Neural cell (in vitro differentiated cells): ENCODE results near the gene NCAPD3.

Experiments
- CTCF ChIP-seq: fragments of 450-650 bp; IDR thresholded peaks from 2 replicates; pipeline ENCODE4 v1.5.1; 2014; ENCODE audit warnings: antibody characterized with exemption, mild to moderate bottlenecking, moderate library complexity; ENCODE audit not compliant: poor library complexity, severe bottlenecking
- EP300 ChIP-seq: fragments of 450-650 bp; conservative IDR thresholded peaks from 2 replicates; pipeline ENCODE4 v1.6.1; 2014; ENCODE audit warnings: antibody characterized with exemption, mild to moderate bottlenecking, moderate library complexity; ENCODE audit not compliant: poor library complexity, severe bottlenecking
- RAD21 ChIP-seq: fragments of 450-650 bp; conservative IDR thresholded peaks from 2 replicates; pipeline ENCODE4 v1.6.1; 2014; ENCODE audit warnings: antibody characterized with exemption, mild to moderate bottlenecking, moderate library complexity
- REST ChIP-seq: IDR thresholded peaks from 2 replicates; pipeline ENCODE4 v1.6.1; 2012; ENCODE audit warnings: borderline replicate concordance

- no peak for TF ChIP-seq REST
- TF ChIP-seq CTCF = no peak
- no peak for TF ChIP-seq EP300
- TF ChIP-seq RAD21 = no peak
Measured at GRCh38 chr11:134138376-134138775, 85.4 kb downstream of the NCAPD3 start.
